WERI-Rb-1 (cell line): Measurements from ENCODE around the gene PARP12.

Experiments used
- DNase-seq: peaks from one replicate; pipeline ENCODE4 v3.0.0-alpha.2; 2020
- H3K27ac ChIP-seq: fragments of 250-450 bp; sonication (Bioruptor Pico); 2 replicates; pipeline ENCODE4 v1.5.1; 2020; ENCODE audit warnings: mild to moderate bottlenecking, moderate library complexity
- H3K27me3 ChIP-seq: fragments of 250-450 bp; sonication (Bioruptor Pico); 2 replicates; pipeline ENCODE4 v1.5.1; 2021; ENCODE audit warnings: mild to moderate bottlenecking, low read depth, moderate library complexity; ENCODE audit not compliant: insufficient read depth, severe bottlenecking
- H3K36me3 ChIP-seq: fragments of 250-450 bp; sonication (Bioruptor Pico); 2 replicates; pipeline ENCODE4 v1.5.1; 2020; ENCODE audit warnings: mild to moderate bottlenecking, moderate library complexity
- H3K4me3 ChIP-seq: 2 replicates; pipeline ENCODE4 v1.5.1; 2011; ENCODE audit warnings: low read depth, mild to moderate bottlenecking, control low read depth, low read length
- H3K9me3 ChIP-seq: fragments of 250-450 bp; sonication (Bioruptor Pico); 2 replicates; pipeline ENCODE4 v1.5.1; 2021; ENCODE audit warnings: mild to moderate bottlenecking, moderate library complexity; ENCODE audit not compliant: severe bottlenecking
- TF ChIP-seq, protein P1 (sequence below): IDR thresholded peaks from 2 replicates; pipeline ENCODE4 v1.5.1; 2011; ENCODE audit warnings: low read depth, mild to moderate bottlenecking, control low read depth, inconsistent platforms, low read length

PARP12 gene

GRCh38 chr7:140036224-140036962, 26.4 kb downstream of the PARP12 start:
- no peak overlapping the region for H3K4me3 ChIP-seq
- DNase-seq = no peak
- H3K36me3 ChIP-seq = no peaks in the 10 kb centered on the region

GRCh38 chr7:140035400-140036223, 27.1 kb downstream of the PARP12 start:
- no peak overlapping the region for H3K27ac ChIP-seq
- no peaks in the 10 kb centered on the region for H3K27me3 ChIP-seq
- no peaks in the 10 kb centered on the region for H3K36me3 ChIP-seq
- no peaks in the 10 kb centered on the region for H3K9me3 ChIP-seq
- DNase-seq = no peak
- TF ChIP-seq, protein P1, sequence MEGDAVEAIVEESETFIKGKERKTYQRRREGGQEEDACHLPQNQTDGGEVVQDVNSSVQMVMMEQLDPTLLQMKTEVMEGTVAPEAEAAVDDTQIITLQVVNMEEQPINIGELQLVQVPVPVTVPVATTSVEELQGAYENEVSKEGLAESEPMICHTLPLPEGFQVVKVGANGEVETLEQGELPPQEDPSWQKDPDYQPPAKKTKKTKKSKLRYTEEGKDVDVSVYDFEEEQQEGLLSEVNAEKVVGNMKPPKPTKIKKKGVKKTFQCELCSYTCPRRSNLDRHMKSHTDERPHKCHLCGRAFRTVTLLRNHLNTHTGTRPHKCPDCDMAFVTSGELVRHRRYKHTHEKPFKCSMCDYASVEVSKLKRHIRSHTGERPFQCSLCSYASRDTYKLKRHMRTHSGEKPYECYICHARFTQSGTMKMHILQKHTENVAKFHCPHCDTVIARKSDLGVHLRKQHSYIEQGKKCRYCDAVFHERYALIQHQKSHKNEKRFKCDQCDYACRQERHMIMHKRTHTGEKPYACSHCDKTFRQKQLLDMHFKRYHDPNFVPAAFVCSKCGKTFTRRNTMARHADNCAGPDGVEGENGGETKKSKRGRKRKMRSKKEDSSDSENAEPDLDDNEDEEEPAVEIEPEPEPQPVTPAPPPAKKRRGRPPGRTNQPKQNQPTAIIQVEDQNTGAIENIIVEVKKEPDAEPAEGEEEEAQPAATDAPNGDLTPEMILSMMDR = no peak
- no peak overlapping the region for H3K4me3 ChIP-seq

More at GRCh38 chr7:140036224-140036962, 26.4 kb downstream of the PARP12 start:
- Histone ChIP-seq H3K27me3 (no peaks in the 10 kb centered on the region), H3K27ac (no peak overlapping the region), H3K9me3 (no peaks in the 10 kb centered on the region)
- TF ChIP-seq, protein P1 = no peak

DNA sequence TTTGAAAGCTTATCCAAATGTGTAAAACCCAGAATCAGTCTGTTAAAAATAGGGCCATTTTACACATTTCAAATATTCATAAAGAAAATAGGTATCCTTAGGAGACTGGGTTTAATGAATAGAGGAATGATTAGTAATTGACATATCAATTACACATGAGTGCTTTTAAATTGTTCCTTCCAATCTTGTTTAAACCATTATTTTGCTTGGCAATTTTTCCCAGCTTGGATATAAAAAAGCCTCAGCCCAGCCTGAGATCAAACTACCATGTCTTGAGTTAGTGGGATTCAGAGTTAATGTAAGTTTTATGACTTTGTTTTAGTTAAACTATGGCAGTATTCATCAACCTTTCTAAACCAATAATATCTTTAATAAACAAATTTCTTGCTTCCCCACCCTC, 28.3 kb downstream of the PARP12 start:
- H3K36me3 ChIP-seq = no peaks in the 10 kb centered on the region

GRCh38 chr7:140033779-140034363, 28.9 kb downstream of the PARP12 start:
- TF ChIP-seq, protein P1 = no peak
- H3K27ac ChIP-seq = no peak overlapping the region

More for the DNA sequence above, 28.3 kb downstream of the PARP12 start:
- Histone ChIP-seq H3K9me3 (no peaks in the 10 kb centered on the region), H3K27me3 (no peaks in the 10 kb centered on the region), H3K4me3 (no peak overlapping the region), H3K27ac (no peak overlapping the region)
- DNase-seq = no peak
- TF ChIP-seq, protein P1 = no peak

DNA sequence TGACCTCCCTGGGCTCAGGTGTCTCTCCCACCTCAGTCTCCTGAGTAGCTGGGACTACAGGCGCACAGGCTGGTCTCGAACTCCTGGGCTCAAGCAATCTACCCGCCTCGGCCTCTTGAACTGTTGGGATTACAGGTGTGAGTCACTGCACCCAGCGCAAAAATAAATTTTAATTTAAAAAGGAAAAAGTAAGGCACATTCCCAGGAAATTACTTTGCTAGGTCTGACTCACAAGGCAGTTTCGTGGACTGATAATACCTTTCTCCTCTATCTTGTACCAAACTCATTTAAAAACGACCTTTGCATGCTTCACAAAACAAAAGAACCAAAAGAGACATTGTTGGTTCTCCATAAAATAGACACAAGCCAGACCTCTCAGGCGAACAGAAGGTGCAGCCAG, 29.7 kb downstream of the PARP12 start:
- H3K9me3 ChIP-seq = no peaks in the 10 kb centered on the region
- H3K4me3 ChIP-seq = no peak overlapping the region
- TF ChIP-seq, protein P1 = no peak
- no peak overlapping the region for H3K27ac ChIP-seq
- no peaks in the 10 kb centered on the region for H3K36me3 ChIP-seq
- H3K27me3 ChIP-seq = no peaks in the 10 kb centered on the region
- no peak for DNase-seq

More at GRCh38 chr7:140033779-140034363, 28.9 kb downstream of the PARP12 start:
- Histone ChIP-seq H3K27me3 (no peaks in the 10 kb centered on the region), H3K9me3 (no peaks in the 10 kb centered on the region), H3K36me3 (no peaks in the 10 kb centered on the region), H3K4me3 (no peak overlapping the region)
- DNase-seq = no peak
